Inferior parietal cortex (tissue), 1 donor: ENCODE data around the gene MAGI1.
"Not testable (repeated sequence)": the region's sequence is repeated elsewhere in the genome, so short reads cannot be mapped to it uniquely, and the experiment has no call there.

ENCODE experiments used
- DNase-seq: peaks from one replicate; pipeline ENCODE4 v3.0.0-alpha.2; 2016; ENCODE audit errors: extremely low spot score

MAGI1 gene

DNA sequence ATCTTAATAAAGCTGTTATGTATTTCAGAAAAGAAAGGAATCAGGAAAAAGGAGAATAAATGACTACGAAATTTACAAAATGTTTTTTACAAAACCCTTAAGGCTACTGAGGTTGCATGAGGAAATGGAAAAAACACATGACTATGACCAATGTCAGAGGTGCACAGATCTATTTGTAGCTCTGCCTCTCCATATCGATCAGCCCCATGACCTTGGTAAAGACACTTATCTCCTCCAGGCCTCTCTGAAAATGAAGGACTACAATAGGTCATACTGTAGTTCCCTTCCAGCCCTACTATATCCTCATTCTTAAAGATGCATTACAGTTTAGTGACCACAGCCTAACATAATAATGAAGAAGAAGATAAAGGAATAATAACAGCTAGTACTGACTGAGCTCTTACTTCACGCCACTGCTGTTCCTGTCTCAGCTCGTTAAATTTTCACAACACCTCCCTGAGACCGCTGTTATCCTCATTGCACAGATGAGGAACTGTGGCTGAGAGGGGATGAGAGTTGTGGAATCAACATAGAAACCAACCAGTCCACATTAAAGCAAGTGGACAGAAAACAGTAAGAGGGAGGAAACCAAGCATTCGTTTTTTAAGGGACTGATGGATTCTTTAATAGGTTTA lies 163.2 kb downstream of the MAGI1 start:
- no peak for DNase-seq

- no peak for DNase-seq
These were observed 164.8 kb downstream of the MAGI1 start for GRCh38 chr3:65873869-65874268.

- no peak for DNase-seq
These were observed 165.7 kb downstream of the MAGI1 start for GRCh38 chr3:65873028-65873427.

- DNase-seq: no peak
These were observed 167.2 kb downstream of the MAGI1 start for GRCh38 chr3:65871305-65872141.

GRCh38 chr3:65869798-65870197 lies 168.9 kb downstream of the MAGI1 start:
- DNase-seq: no peak

GRCh38 chr3:65867463-65868210 lies 171.1 kb downstream of the MAGI1 start:
- DNase-seq: no peak

DNA sequence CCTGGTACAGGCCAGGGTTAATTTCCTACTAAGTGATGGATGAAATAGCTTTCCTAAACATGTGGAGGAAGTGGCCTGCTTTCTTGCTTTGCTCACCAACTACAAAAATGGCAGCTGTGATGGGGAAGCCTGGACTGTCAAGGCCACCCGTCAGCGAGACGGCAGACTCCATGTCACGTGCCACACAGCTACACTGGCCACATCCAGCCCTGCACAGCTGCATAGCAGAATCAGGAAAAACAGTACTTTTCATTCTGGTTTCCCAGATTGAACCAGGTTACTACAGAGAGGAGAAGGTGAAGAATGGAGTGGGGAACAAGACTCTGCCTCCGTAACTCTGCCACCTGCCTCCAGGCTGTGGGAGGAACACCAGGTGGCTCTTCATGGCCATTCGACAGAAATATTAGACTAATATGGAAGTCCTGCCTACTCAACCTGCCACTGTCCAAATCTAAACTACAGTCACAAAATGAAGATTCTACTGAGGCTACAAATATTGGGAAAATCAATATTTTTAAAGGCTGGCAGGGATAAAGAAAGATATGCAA lies 174.3 kb downstream of the MAGI1 start:
- DNase-seq: no peak

DNA sequence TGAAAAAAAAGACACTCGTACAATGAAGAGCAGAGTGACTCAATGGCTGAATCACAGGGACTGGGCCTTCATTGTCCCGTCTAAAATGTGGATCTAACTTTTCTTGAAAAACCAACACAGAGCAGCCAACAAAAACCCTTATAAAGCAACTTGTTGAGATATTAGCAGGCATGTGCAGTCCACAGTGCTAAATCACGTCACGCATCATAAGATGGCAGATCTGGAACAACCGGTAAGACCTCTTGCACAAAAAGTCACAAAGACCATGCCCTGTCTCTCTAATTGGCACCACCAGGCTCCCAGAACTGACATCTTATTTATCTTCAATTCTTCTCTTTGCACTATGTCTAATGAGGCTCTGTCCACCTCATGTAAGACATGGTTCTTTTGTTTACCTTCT lies 177.0 kb downstream of the MAGI1 start:
- DNase-seq: no peak

DNA sequence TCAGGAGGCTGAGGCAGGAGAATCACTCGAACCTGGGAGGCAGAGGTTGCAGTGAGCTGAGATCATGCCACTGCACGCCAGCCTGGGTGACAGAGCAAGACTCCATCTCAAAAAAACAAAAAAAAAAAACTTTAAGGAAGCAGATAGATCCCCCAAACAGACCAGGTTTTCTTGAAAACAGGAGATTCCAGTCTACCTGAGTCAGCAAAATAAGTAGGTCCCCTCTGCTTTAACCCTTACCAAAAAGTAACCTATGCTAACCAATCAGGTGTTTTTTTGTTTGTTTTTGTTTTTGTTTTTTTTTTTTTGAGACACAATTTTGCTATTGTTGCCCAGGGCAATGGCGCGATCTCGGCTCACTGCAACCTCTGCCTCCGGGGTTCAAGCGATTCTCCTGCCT lies 179.1 kb downstream of the MAGI1 start:
- not testable (repeated sequence) for DNase-seq

- DNase-seq: no peak
These were observed 180.0 kb downstream of the MAGI1 start for GRCh38 chr3:65858749-65859148.

DNA sequence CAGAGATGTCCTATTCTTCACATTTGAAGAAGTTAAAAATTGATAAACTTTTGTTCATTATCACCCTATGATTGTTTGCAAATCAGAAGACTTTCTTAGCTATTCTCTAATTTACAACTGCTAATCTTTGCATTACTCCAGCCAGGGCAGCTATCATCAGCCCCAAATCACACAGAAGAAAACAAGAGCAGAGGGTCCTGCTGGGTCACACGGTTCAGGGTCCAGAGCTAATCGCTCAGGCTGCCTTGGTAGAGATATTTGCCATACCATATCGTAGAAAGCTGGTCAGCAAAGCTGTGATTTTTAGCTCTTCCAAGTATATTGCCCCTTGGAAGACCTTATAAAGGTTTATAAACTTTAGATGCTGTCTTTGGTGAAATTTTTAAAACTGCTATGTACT lies 181.4 kb downstream of the MAGI1 start:
- DNase-seq: no peak

- no peak for DNase-seq
These were observed 181.8 kb downstream of the MAGI1 start for GRCh38 chr3:65856907-65857306.

DNA sequence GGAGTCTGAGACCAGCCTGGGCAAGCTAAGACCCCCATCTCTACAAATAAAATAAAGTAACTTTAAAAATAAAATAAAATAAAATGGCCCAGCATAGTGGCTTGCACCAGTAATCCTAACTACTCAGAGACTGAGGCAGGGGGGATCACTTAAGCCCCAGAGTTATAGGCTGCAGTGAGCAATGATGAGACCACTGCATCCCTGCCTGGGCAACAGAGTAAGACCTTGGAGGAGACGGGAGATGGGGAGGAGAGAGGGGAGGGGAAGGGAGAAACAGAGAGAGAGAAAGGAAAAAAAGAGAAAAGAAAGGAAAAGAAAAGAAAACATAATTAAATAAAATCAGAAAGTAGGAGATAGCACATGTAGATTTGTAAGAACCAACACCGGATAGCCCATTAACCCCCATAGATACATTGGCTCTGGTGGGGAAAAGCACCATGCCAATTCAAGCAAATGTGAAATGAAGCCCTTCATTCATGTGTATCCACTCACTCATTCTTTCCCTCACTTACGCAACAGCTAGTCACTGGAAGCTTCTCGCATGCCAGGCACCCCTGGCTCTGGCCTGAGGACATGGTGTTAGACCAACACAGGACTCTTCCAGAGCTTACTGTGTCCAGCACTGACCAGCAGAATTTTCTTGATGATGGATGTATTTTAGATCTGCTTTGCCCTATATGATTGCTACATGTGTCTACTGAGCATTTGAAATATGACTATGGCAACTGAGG lies 183.2 kb downstream of the MAGI1 start:
- DNase-seq: no peak

- DNase-seq: no peak
These were observed 184.0 kb downstream of the MAGI1 start for GRCh38 chr3:65854606-65855304.

DNA sequence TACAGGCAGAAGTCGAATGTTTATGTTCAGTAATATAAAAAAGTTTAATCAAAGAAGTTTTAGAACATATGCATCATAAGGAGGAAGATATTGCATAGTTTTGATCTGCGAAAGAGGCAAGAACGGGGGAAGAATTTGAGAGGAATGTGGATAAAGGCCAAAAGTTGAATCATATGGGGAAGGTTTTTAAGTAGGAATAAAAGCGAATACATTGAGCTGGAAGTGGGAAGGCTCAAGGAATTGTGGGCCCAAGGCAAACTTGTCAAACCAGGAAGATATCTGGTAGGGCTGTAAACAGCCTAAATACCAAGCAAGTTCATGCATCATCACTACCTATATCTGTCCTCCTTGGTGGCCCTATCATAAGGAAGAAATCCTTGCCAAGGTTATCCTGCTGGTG lies 186.9 kb downstream of the MAGI1 start:
- DNase-seq: no peak

GRCh38 chr3:65850261-65850660 lies 188.5 kb downstream of the MAGI1 start:
- no peak for DNase-seq

DNA sequence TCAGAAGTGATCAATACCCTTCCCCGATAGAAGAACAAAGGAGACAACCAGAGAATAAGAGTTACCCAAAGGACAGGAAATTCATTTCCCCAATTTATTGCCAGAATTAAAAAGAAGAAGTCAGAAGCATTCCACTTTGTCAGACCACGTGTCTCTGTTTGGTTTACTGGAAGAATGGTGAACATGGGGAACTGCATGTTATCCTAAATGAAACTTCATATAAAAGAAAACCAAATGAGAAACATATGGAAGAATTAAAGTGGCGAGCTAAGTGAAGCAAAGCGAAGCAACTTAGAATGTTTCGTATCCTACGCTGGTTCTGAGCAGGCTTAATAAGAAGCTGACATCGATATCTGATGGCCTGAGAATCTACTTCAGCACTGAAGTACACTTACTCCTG lies 190.7 kb downstream of the MAGI1 start:
- DNase-seq: no peak

DNA sequence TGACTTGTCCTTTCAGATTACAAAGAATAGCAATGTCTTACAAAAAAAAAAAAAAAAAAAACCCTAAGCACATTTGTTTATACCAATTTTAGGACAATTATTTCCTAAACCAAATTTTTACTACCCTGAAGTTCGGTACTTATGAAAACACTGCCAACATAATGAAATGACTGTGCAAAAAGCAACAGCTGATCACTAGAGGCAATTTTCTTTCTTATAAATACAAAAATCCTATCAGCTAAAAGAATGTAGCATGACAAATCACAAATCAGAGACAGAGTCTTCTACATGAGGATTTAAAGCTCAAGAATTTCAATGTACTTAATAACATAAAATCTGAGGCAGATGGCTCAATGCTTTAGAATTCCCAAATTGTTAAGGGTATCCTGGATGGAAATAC lies 191.8 kb downstream of the MAGI1 start:
- no peak for DNase-seq

- DNase-seq: no peak
These were observed 194.3 kb downstream of the MAGI1 start for GRCh38 chr3:65844370-65844769.

DNA sequence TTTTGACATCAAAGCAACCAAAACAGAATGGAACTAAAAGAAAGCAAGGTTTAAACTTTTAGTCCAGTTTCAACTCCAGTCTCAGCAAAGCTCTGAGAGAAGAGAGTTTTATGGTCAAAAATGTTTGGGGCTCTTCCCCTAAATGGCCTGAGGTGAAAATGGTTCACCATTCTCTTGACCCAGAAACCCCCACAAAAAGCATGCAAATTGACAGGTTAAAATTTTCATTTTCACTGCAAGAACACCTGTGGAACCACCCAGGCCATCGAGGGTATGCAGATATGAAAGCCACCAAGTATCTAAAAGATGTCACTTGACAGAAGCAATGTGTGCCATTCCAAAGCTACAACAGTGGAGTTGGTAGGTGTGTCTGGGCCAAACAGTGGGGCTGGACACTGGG lies 195.0 kb downstream of the MAGI1 start:
- no peak for DNase-seq

DNA sequence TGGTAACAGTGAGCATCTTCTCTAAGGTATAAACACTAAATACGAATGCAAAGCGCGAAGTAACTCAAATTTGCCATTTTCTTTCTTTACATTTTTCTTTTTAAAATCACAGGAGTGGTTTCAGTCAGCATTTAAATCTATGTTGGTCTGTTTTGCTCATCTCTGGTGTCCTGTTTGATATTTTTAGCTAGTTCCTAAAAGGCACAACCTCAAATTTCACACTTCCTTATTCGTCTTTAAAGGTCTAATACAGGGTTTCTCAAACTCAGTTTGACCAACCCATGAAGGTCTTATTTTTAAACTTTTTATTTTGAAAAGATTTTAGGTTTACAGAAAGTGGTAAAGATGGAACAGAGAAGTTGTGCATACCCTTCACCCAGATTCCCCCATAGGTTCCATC lies 201.1 kb downstream of the MAGI1 start:
- no peak for DNase-seq
